OCI-LY3 (cell line): ENCODE results near the gene PER1.

Experiments
- H2AFZ ChIP-seq: fragments of 200-600, 300-600 bp; shearing (Covaris generic); 2 replicates; pipeline ENCODE4 v1.6.0; 2014; ENCODE audit warnings: antibody characterized with exemption, low read depth, low read length
- H3K27ac ChIP-seq: fragments of 200-600, 300-600 bp; sonication (generic); 2 replicates; pipeline ENCODE4 v1.5.1; 2014; ENCODE audit warnings: mild to moderate bottlenecking, low read length, moderate library complexity, mixed read lengths
- H3K27me3 ChIP-seq: fragments of 200-600, 300-600 bp; sonication (generic); 2 replicates; pipeline ENCODE4 v1.6.1; 2014; ENCODE audit warnings: low read depth, low read length, mixed read lengths
- H3K36me3 ChIP-seq: fragments of 200-600, 300-600 bp; sonication (generic); replicated peaks from 2 replicates; pipeline ENCODE3; 2014; ENCODE audit warnings: low read depth, low read length, mixed read lengths
- H3K4me1 ChIP-seq: fragments of 300-600, 200-600 bp; sonication (generic); 2 replicates; pipeline ENCODE4 v1.6.1; 2014; ENCODE audit warnings: low read length, mixed read lengths
- H3K4me2 ChIP-seq: fragments of 200-600, 300-600 bp; sonication (generic); 2 replicates; pipeline ENCODE4 v1.6.1; 2014; ENCODE audit warnings: low read length, mixed read lengths
- H3K4me3 ChIP-seq: fragments of 300-600, 200-600 bp; sonication (generic); 2 replicates; pipeline ENCODE4 v1.5.1; 2014; ENCODE audit warnings: antibody characterized with exemption, mild to moderate bottlenecking, low read length, moderate library complexity
- H3K79me2 ChIP-seq: fragments of 300-600, 200-600 bp; shearing (Covaris generic); 2 replicates; pipeline ENCODE4 v1.6.1; 2014; ENCODE audit warnings: mild to moderate bottlenecking, low read length, mixed read lengths
- H3K9ac ChIP-seq: fragments of 300-600, 200-600 bp; shearing (Covaris generic); 2 replicates; pipeline ENCODE4 v1.6.0; 2014; ENCODE audit warnings: mild to moderate bottlenecking, low read length, moderate library complexity
- H3K9me3 ChIP-seq: fragments of 200-600, 300-600 bp; shearing (Covaris generic); 2 replicates; pipeline ENCODE4 v1.6.1; 2014; ENCODE audit warnings: low read length, mixed read lengths; ENCODE audit not compliant: insufficient read depth
- H4K20me1 ChIP-seq: fragments of 200-600, 300-600 bp; sonication (generic); 2 replicates; pipeline ENCODE4 v1.6.1; 2016; ENCODE audit warnings: low read length, mixed read lengths; ENCODE audit not compliant: insufficient read depth
- CTCF ChIP-seq: fragments of 200-600, 300-600 bp; sonication (generic); IDR thresholded peaks from 2 replicates; pipeline ENCODE4 v1.5.1; 2014; ENCODE audit warnings: antibody characterized with exemption, low read length, low read depth
- EZH2phosphoT487 ChIP-seq: fragments of 200-600 bp; shearing (Covaris generic); IDR thresholded peaks from 2 replicates; pipeline ENCODE4 v1.6.1; 2018; ENCODE audit warnings: antibody characterized with exemption, mixed run types, low read depth

PER1 gene

GRCh38 chr17:8091033-8091687 lies 61.0 kb downstream of the PER1 start:
- Histone ChIP-seq H3K27me3 (peaks cover 6% of the 10 kb centered on the region; the same call in 1 of the 2 replicates), H3K4me3 (peak overlapping the region; percentile 59), H3K27ac (0 out of 2 replicates have a peak overlapping the region, but pooled peaks have one; percentile 29), H3K9me3 (no peaks in the 10 kb centered on the region), H4K20me1 (no peaks in the 10 kb centered on the region), H3K36me3 (no peaks in the 10 kb centered on the region), H3K9ac (peak overlapping the region; percentile 44; the same call in 1 of the 2 replicates), H3K4me2 (peak overlapping the region; percentile 72), H3K4me1 (peaks cover 15% of the 10 kb centered on the region), H3K79me2 (no peaks in the 10 kb centered on the region), H2AFZ (no peak overlapping the region; the same call in 1 of the 2 replicates)
- TF ChIP-seq CTCF (no peak), EZH2phosphoT487 (no peak)
